Gastrocnemius medialis (tissue), 4 donors: Measurements from ENCODE around the gene CALHM6. TPM values are rescaled to one million over a fixed set of nuclear protein-coding genes. Genes with fewer than 3 reads are reported as not detected.

Experiments
- ATAC-seq, 2 donors: fragments of 150-250 bp; one replicate each; pipeline ENCODE4 v1.9.1; 2016
- DNase-seq, 2 donors: peaks; one replicate each; pipeline ENCODE4 v3.0.0-alpha.2; 2019
- H3K27ac ChIP-seq, 4 donors: fragments of 200-600 bp; sonication (generic); 1 replicate in 1 of 4; 2 replicates in 3 of 4; pipeline ENCODE4 v1.5.1; 2016 to 2018; ENCODE audit warnings: mild to moderate bottlenecking in 2 of 4, moderate library complexity in 1 of 4
- H3K27me3 ChIP-seq, 3 donors: fragments of 200-600 bp; sonication (generic) in 2 of 3; 1 replicate in 1 of 3; 2 replicates in 2 of 3; pipeline versions ENCODE4 v1.5.1 to v1.6.0; 2016 to 2019; ENCODE audit warnings: mild to moderate bottlenecking in 1 of 3, moderate library complexity in 1 of 3
- H3K36me3 ChIP-seq, 2 donors: fragments of 200-600 bp; sonication (generic) in 1 of 2; one replicate each; pipeline ENCODE4 v1.5.1; 2017 to 2018
- H3K4me1 ChIP-seq, 2 donors: fragments of 200-600 bp; sonication (generic) in 1 of 2; one replicate each; pipeline ENCODE4 v1.5.1; 2016 to 2017; ENCODE audit warnings: mild to moderate bottlenecking in 2 of 2
- H3K4me3 ChIP-seq, 4 donors: fragments of 200-600 bp; sonication (generic) in 3 of 4; 1 replicate in 1 of 4; 2 replicates in 3 of 4; pipeline ENCODE4 v1.5.1; 2016 to 2019; ENCODE audit warnings: mild to moderate bottlenecking in 2 of 4
- H3K9me3 ChIP-seq, 3 donors: fragments of 200-600 bp; sonication (generic) in 2 of 3; 1 replicate in 1 of 3; 2 replicates in 2 of 3; pipeline ENCODE4 v1.5.1; 2016 to 2019
- CTCF ChIP-seq, 5 experiments: fragments of 450-650 bp in 3 of 5; fragments of 200-600 bp in 2 of 5; sonication (generic) in 2 of 5; IDR thresholded peaks in 4 of 5; conservative IDR thresholded peaks in 1 of 5; 1 replicate in 4 of 5; 2 replicates in 1 of 5; pipeline ENCODE4 v1.5.1; 2016 to 2019; ENCODE audit warnings: antibody characterized with exemption in 5 of 5, mild to moderate bottlenecking in 3 of 5, moderate library complexity in 3 of 5
- POLR2A ChIP-seq, 2 donors: fragments of 450-650 bp; IDR thresholded peaks; one replicate each; pipeline ENCODE4 v1.6.1; 2017; ENCODE audit warnings: antibody characterized with exemption in 2 of 2, mild to moderate bottlenecking in 2 of 2, moderate library complexity in 2 of 2
- in situ Hi-C, 4 donors: fragments of 200-750 bp; cut with MboI; loops; one replicate each; pipeline versions ENCODE4 v1.15.0 to v1.8.0; 2017; ENCODE audit warnings: low sequenced_read_pairs in 4 of 4
- intact Hi-C: fragments of 100-400 bp; cut with DNase I; formaldehyde crosslinking; loops from one replicate; pipeline ENCODE4 v1.15.1; 2023; ENCODE audit warnings: low total_unique reads
- total RNA-seq, 4 donors: library from RNA; depleted of rRNA; stranded (reverse); fragments of >200 nt; gene quantifications; one replicate each; pipeline versions ENCODE4 v1.1.0 to v1.2.3, GENCODE V29; 2016

CALHM6 gene
- total RNA-seq, 4 donors from 2014 or later: 0.63 to 2.3 (median 0.86) TPM

- no peak overlapping the region for H3K4me3 ChIP-seq
- no peak for ATAC-seq
- in situ Hi-C loops: no loop called here
These were observed 39.8 kb downstream of the CALHM6 start for GRCh38 chr6:116500969-116501433.

GRCh38 chr6:116507324-116507723 lies 46.1 kb downstream of the CALHM6 start:
- in situ Hi-C loops (no loop called here), intact Hi-C loops (no loop called here)
- Histone ChIP-seq H3K36me3 (no peaks in the 10 kb centered on the region), H3K4me3 (no peak overlapping the region), H3K27ac (no peak overlapping the region), H3K4me1 (no peaks in the 10 kb centered on the region), H3K9me3 (no peaks in the 10 kb centered on the region), H3K27me3 (no peaks in the 10 kb centered on the region)
- ATAC-seq (no peak), DNase-seq (no peak)
- TF ChIP-seq POLR2A (IDR thresholded peaks at IDR 0.05): no peak
- TF ChIP-seq CTCF (IDR thresholded peaks at IDR 0.05 in 4 of 5, conservative IDR thresholded peaks at IDR 0.05 in 1 of 5): no peak

More at GRCh38 chr6:116500969-116501433, 39.8 kb downstream of the CALHM6 start:
- Histone ChIP-seq H3K4me1 (no peaks in the 10 kb centered on the region), H3K27me3 (no peaks in the 10 kb centered on the region), H3K36me3 (no peaks in the 10 kb centered on the region), H3K27ac (no peak overlapping the region), H3K9me3 (no peaks in the 10 kb centered on the region)
- DNase-seq: no peak
- no peak for TF ChIP-seq CTCF (IDR thresholded peaks at IDR 0.05 in 4 of 5, conservative IDR thresholded peaks at IDR 0.05 in 1 of 5)
- no peak for TF ChIP-seq POLR2A (IDR thresholded peaks at IDR 0.05)
- intact Hi-C loops: no loop called here

DNA sequence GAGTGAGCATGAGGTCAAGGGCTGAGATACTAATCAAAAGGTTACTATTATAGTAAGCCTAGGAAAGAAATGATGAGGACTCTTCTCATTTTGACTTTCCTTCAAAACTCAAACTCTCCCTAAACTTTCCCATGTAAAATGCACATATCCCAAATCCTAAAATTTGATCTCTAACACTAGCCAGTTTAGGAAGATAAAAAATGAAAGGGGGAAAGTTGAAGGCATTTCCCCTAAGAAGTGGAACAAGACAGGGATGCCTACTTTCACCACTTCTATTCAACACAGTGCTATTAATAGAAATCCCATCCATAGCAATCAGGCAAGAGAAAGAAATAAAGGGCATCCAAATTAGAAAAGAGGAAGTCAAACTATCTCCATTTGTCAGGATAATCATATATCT lies 47.4 kb downstream of the CALHM6 start:
- ATAC-seq: no peak
- Histone ChIP-seq H3K36me3 (no peaks in the 10 kb centered on the region), H3K4me1 (no peaks in the 10 kb centered on the region), H3K27ac (no peak overlapping the region), H3K9me3 (no peaks in the 10 kb centered on the region), H3K4me3 (no peak overlapping the region), H3K27me3 (no peaks in the 10 kb centered on the region)
- in situ Hi-C loops: no loop called here
- DNase-seq: no peak
- intact Hi-C loops: no loop called here
- TF ChIP-seq POLR2A (IDR thresholded peaks at IDR 0.05) (no peak), CTCF (IDR thresholded peaks at IDR 0.05 in 4 of 5, conservative IDR thresholded peaks at IDR 0.05 in 1 of 5) (no peak)

DNA sequence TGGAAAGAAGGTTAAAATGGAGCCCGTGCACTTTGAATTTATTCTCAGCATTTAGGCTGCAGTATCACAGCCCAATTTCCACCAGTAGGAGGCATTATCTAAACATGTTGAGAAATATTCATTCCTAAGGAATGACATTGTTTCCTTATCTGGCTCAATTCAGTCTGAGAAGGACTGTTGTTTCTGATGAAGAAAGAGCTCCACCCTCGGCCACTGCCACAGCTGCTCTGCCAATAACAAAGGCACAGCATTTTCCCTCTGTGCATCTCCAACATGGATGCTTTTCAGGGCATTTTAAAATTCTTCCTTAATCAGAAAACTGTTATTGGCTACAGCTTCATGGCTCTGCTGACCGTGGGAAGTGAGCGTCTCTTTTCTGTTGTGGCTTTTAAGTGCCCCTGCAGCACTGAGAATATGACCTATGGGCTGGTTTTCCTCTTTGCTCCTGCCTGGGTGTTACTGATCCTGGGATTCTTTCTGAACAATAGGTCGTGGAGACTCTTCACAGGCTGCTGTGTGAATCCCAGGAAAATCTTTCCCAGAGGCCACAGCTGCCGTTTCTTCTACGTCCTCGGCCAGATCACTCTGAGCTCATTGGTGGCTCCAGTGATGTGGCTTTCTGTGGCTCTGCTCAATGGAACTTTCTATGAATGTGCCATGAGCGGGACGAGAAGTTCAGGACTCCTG lies 50.4 kb downstream of the CALHM6 start, which contains the start of gene CALHM5:
Gene CALHM5, plus strand, starts transcription at position 216 of the 687 bp plus-strand sequence. Its CDS starts 58 bp downstream, at position 274.
- DNase-seq: peak in 1 of 2 donors; percentile 35
- in situ Hi-C loops: no loop called here

More for the DNA sequence above, 50.4 kb downstream of the CALHM6 start, which contains the start of gene CALHM5:
- TF ChIP-seq POLR2A (IDR thresholded peaks at IDR 0.05) (peak in 1 of 2 donors; percentile 14), CTCF (IDR thresholded peaks at IDR 0.05 in 4 of 5, conservative IDR thresholded peaks at IDR 0.05 in 1 of 5) (peak; percentile 35 to 54 (median 43))
- H3K27ac ChIP-seq: peak within 1 kb of the TSS; percentile 69 to 79 (median 70)
- no peaks in the 10 kb centered on the region for H3K36me3 ChIP-seq
- H3K27me3 ChIP-seq: no peaks in the 10 kb centered on the region
- H3K4me3 ChIP-seq: peak within 1 kb of the TSS; percentile 37 to 52 (median 46)
- intact Hi-C loops: no loop called here
- H3K4me1 ChIP-seq: no peaks in the 10 kb centered on the region
- H3K9me3 ChIP-seq: no peaks in the 10 kb centered on the region
- ATAC-seq: peak; percentile 91 to 95
